HuH-7.5 (cell line): ENCODE results near the gene FAM78B.

Source experiments
- DNase-seq: peaks from one replicate; pipeline ENCODE4 v3.0.0; 2011; ENCODE audit warnings: low spot score

The FAM78B gene

DNA sequence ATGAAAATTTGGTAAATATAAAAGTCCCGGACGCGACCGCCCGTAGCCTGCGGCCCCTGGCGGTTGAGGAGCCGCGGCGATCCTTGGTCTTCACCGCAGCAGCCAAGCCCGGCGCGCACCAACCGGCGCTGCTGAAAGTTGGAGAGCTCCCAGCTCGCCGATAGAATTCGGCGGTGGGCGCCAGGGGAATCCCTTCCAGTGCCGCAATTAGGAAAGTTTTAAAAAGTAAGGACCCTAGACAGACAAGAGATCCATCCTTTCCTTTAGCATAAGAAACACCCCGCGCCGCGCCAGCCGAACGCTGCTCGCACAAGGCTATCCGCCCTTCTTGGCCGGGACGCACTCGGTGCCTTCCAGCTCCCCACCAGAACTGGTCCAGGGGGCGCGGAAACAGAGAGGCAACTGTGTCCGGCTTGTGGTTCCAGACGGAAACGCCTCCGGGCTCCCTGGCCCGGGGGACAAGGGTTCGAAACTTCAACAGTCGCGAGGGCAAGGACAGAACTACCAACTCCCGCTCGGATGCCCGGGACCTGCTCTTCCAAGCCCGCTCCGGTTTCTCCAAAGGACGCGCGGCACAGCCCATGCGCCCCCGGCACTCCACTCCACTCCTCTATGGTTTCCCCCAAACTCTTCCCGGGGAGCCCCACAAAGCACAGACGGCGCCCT is 1.7 kb downstream of the FAM78B start:
- DNase-seq = no peak

DNA sequence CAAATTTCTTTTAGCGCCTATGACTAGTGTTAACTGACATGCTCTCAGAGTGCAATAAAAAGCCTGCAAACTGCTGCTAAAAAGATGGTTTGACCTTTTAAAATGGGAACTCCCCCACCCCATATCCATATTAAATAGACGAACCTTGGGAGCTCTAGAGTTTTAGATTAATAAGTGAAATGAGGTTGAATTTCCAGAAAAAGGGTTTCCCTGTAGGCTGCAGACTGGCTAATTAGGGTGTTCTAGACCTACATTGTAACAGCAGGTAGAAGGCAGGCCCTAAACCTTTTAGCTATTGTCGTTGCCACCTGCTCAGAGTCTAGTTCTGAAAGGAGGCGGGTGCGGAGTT is 2.2 kb downstream of the FAM78B start:
- no peak for DNase-seq

DNA sequence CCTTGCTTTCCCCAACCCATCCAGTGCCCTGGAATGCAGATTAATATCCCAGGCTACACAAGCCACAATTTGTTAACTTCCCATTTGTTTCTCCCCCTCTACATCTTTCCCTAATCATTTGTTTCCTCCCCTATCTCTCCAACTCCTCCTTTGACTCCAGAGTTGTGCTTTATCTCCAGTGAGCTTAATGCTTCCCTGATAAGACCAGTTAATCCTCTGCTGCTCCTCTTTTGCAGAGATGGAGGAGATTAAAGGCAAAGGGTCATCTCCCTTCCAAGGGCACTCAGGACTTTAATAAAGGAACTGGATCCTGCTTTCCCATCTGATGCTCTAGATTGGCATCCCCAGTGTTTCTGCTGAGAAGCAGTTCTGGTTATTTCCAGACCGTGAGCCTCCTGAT is 7.1 kb downstream of the FAM78B start:
- no peak for DNase-seq

DNA sequence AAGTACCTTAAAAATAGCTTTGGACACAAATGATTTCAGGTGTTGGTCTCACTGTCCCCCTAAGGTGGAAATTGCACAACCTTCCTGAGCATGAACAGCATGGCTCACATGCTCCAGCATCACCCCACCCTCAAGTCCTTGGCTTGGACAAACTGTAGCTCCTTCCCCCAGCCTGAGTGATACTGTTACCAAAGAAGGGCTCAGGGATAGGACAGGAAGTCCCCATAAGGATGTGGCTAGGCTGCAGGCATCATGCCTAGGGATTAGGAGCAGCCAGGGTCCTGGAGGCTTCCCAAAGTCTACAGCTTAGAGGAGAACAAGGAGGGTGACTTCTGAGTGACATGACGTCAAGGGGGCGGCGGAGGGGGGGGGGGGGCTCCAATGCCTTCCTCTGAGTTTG is 10.1 kb downstream of the FAM78B start:
- DNase-seq = no peak

DNA sequence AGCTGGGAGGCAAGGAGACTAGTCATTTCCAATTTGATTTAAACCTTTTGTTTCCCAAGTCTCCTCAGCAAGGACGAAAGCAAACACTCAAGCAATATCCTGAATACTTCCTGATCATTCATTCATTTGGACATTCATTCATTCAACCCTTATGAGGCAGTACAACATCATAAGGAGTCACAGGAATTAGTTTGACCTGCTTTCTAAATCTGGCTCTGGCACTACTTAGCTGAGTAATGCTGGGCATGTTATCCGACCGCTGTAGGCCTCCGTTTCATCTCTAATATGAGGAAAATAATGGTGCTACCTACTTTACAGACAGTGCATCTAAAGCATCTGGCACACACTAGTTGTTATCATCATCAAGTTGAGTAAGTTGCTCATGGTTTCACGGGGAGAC is 11.7 kb downstream of the FAM78B start:
- no peak for DNase-seq

DNA sequence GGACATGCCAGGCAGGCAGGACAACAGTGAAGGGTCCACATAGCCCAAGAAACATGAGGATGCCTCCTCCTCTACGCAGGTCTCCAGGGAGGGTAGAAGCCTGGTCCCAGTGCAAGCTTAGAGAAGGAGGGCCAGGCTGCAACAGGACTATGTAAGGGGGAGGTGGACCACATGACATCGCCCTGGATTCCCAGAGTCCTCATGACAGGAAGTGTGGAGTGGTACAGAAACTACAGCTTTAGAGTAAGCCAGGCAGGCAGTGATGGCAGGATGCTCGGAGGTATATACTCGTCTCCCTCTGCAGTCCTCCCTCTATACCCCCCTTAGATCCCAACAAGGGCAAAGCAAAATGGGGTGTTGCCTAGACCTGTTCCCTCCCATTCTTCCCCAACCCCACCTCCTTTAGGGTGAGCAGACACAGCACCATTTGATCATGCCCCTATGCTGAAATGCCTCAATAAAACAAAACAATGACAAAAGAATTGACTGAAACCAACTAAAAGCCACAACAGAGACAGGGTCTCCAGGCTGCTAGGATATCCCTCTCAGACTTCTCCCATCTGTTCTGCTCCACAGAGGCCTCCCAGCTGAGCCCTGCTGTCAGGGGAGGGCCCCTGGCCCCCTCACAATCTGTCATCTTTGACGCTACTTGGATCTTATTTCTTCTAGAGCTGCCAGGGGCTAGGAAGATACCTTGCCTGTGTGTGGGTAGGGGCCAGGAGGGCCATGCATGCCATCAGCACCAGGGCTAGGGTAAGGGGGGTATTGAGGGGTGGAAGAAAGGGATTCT is 13.1 kb downstream of the FAM78B start:
- no peak for DNase-seq

DNA sequence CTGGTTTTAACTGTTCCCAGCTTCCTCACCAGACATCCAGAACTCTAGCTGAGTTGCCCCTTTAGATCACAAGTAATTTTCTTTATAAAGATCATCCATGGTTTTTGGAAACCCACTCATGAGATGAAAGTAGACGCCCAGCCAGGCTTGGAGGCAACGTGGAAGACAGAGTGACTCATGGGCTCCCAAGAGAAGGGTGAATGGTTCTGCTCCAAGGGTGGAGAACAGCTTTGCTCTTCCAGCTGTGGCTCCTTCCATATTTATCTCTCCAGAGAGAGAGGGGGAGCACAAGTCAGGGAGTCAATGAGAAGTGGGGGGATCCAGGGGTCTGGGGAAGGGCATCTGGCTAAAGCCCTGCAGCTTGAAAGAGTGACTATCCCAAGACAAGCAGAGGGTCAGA is 13.8 kb downstream of the FAM78B start:
- no peak for DNase-seq

DNA sequence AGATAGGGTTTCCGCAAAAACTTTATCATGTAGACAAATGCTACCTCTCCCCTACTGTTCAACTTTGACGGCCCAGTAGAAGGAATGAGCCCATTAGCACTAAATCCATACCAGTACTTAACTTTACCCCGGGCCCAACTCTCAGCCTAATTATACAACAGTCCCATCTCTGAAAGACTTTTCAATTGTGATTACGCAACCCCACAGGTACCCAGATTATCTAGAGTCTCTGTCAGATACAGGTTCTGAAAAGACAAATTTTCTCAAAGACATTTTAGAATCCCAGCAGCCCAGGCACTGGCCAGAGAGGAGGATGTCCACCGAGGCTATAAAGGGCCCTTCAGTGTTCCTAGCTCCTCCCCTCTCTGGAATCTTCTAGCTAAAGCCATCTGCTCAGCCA is 15.0 kb downstream of the FAM78B start:
- no peak for DNase-seq

DNA sequence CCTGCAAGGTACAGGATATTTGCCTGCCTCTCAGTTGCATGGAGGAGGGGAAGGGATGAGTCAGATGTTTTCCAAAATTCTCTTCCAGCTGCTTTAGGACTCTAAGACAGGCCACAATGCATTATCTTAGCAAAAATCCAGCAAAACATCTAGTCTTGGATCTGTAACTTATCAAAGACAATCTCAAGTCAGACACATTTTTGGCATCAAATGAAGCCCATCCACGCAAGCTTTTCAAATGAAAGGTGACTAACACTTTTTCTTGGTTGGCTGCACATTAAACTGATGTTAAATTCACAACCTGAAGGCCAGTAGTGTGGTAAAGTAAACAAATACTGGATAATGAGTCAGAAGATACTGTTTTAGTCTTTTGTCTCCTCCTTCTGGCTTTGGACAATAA is 21.3 kb downstream of the FAM78B start:
- no peak for DNase-seq

DNA sequence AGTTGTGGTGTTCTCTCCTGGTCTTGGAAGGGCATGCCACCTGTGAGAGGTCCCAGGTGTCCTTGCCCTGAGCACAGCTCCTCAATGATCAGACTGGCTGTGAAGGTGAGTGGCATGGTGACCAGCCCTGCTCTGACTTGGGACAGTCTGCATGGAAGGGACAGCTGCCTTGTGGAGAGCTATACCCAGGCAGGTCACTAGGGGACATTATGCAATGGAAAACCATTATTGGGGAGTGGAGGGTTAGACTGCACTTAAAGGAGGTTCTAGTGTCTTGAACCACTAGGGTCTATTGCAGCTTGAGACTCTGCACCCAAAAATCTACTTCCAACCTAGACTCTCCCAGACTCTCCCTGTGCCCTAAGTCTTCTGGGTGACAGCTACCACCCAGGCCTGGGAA is 24.8 kb downstream of the FAM78B start:
- DNase-seq = no peak

DNA sequence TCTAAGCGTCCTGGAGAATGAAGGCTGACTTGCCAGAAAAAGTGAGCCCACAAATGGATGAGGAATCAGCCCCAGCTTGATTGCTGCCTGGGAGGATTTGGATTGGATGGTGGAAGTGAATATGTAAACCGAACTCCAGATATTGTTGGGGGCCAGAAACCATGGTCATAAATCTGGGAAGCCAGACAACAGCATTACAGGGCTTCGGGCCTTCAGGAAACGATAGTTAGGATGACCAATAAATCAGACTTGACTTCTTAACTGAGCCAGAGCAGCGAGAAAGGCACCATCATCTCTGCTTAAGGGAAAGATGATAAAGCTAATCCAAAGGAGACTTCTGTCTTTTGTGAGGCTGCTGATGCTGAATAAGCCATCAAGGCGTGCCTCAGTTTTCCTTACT is 26.6 kb downstream of the FAM78B start:
- DNase-seq = no peak

DNA sequence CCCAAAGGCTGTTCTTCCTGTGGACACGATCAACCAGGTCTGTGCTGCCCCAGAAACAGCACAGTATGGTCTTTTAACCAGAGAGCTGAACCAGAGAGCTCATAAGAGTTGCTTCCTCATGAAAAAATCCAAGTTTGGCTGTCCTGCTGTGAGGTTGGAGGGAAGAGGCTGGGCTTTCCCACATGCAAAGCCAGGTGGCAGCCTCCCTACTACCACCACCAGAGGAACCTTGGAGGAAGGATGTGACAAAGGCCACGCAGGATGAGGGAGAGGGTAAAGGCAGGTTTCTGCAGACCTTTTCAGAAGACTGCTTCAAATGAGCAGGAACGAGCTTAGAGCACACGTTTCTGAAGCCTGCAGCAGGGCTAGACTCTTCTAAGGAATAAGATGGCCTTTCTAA is 27.1 kb downstream of the FAM78B start:
- no peak for DNase-seq

DNA sequence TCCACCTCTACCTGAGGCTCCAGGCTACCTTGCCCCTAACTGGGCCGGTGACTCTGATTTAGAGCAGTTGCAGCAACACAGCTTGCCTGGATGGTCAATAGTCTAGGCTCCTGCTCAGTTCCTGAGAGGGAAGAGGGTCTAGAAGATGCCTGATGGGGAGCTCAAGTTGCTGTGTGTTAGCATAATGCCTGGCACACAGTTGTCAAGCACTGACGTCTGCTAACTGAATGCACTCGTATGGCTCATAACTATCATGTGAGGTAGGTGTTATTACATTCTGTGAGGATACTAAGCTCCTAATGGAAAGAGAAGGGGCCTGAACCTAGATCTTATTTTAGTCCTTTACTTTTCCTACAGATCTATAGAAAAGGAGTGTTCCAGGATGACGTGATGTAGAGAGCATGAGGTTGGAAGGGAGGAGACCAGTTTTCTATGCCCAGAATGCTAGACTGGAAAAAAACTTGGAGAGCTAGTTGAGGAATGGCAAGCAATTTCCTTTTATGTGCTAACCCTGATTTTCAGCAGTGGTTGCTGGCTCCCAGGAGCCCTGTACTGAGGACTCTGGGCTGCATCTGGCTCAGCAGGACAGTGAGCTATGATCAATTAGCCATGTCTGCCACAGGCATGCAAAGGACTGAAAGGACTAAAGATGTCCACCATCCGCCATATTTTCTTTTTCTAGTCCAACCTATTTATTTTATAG is 30.0 kb downstream of the FAM78B start:
- DNase-seq = no peak

DNA sequence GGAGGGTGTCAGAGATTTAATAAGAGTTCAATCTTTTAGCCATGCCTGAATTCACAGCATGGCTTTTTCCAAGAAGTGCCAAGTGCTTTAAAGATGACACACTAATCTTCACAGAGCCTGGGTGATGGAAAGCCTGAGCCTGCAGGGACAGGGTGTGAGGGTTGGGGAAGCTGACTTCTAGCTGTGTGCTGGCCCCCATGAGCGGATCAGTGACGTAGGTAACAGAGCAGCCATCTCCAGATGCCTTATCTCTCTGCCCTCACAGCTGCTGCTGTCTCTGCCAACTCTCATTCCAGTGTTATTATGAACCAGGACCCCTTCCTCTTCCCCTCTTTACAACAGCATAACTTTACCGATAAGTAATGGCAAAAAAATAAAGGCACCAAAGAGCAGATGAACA is 30.6 kb downstream of the FAM78B start:
- no peak for DNase-seq

DNA sequence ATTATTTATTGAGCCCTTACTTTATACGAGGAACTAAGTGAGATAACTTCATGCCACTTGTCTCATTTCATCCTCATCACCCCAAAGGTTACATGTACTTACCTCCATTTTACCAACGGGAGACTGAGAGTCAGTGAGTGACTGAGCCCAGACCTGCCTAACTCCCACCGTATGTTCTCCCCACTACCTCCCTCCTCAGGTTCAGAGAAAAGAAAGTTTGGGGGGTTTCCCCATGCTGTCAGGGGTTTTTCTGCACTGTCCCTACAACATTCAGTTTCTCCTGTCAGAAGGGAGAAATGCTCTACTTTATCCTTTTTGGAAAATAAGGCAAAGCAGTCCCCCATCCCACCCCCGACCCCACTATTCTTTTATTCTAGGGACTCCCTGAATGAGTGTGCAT is 32.9 kb downstream of the FAM78B start:
- DNase-seq = no peak

DNA sequence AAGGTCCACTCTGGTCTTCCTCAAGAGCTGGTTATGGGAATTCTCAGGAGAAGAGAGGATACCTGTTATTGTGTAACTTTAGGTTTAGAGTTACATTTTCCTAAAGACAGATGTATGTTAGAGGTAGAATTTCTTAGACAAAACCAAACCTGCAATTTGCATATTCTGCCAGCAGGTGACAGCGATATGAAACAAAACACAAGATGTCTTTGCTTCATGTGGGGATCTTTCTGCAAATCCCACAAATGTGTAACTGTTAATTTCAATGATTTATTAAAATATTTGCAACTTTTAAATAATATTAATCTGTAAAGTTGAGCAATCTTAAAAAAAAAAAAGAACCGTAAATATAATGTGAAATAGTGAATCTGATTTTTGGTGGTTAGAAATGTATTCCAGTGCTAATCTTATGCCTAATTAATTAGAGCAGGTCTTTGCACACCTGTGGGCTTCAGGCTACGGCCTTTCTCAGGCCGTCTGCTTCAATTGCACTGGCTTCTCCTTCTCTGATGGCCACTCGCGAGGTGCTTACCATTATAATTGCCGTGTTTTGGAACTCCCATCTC is 33.4 kb downstream of the FAM78B start:
- DNase-seq = no peak

DNA sequence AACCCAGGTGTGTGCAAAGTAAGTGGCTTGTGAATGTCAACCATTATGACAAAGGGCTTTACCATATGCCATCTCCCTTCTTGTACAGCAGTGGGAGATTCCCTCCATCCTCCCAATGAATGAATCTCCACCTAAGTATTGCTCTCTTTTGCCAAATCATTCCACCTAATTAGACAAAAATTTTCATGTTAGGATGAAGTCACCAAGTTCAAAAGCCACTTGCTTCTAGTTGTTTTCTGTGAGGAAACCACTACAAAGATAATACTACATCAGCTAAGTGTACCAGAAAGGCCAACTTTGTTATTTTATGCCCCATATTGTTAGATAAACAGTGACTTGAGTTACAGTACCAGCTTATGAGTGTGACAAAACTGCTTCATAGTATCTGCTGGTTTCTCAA is 34.3 kb downstream of the FAM78B start:
- DNase-seq = no peak

DNA sequence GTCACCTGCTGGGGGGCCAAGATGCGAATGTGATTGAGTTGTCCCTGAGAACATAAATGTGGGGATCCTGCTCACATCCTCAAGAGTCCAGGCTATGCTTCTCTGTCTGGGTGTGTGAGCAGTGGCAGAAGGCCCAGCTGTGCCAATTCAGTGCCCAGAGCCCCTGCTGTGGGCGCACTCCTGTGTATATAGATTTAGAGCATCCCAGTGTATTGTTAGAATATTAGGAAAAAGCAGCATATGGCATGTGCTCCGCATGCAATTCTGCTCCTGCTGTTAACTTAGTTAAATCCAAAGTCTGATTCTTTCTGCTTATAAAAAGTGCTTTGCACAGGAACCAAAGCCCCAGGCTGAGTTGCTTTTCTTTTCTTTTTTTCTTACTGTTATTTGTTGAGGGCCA is 37.8 kb downstream of the FAM78B start:
- no peak for DNase-seq

DNA sequence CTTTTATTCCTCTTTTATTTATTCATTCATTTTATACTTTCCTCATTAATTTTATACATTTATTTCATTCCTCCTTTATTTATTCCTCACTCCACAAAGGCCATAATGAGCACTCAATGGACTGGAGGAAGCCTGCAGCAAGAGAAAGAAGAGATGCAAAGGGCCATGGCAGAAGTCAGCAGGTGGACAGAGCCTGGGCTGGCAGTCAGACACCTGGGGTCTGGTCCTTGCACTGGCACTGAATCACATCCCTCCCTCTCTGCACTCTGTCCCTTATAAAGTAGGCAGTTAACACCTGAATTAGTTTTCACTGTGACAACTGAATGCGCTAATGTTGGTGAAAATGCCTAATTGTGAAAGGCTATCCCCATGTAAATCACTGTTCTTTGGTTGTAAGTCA is 38.6 kb downstream of the FAM78B start:
- DNase-seq = no peak

DNA sequence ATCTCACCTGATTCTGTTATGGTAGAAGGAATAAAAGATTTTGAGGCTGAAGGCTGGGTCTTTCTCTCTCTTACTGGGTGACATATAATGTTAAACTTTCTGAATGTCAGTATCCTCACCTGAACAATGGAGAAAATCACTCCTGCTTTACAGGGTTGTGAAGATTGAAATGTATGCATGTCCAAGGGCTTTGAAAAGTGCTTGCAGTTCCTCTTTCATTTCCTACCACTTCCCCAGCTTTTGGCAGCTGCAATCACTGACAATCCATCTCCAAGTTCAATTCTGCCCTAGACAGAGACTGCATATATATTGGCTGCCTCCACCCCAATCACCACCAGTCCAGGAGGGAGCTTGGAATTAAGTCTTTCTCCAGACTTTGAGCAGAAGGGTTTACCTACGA is 39.8 kb downstream of the FAM78B start:
- no peak for DNase-seq

DNA sequence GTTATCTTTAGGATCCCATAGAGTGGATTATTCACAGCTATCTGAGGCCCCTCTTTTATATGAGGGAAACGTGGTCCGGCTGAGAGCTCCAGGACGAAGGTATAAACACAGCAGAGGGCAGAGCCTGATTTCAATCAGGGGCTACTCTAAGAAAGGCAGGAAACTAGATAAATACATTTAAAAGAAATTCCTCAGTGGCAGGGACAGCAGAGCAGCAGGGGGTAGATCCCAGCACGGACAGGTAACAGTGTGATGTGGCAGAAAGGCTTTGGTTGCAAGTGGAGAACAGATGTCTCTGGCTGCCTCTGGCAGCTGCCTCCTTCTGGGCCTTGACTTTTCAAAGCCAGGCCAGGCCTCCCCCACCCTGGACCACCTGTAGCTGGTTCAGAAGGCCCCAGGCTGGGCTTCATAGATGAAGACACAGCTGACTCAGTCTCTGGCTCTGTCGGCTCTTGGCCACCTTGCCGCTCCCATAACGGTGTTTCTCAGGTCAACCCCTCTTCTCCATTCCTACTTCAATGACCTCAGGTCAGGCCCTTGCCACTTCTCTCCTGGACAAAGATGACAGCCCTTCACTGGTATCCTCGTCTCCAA is 43.8 kb downstream of the FAM78B start:
- no peak for DNase-seq

DNA sequence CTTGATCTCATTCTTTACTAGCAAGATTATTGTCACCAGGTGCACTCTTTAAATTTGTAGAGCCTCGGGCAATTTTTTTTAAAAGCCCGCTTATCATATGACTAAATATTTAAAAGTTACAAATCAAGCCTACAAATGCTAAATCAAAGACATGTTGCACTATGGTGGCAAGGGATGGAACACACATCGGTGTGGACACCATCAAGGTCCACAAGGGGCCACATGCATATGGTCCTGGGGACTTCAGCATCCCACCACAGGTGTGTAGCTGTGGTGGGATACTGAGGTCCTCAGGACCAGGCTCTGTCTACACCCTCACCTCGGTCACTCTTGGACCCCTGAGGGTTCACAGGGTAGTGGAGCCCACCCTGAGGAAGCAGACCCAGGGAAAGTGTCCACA is 45.8 kb downstream of the FAM78B start:
- no peak for DNase-seq

DNA sequence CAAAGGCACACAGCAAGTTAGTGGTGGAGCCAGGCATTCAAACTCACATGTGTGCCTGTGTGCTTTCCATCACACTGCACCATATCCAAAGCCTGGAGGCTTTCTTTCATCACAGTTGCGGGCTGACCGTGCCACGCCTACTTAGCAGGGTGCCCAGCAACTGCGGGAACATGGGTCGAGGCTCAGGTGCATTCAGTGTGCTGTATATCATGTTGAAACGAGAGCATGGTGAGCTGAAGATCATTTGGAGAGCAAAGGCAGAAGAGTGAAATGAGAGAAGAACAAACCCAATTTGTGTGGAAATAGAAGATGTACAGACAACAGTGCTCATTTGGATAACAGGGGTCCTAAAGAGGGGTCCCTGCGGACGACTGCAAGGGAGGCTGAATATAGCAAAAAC is 46.5 kb downstream of the FAM78B start:
- DNase-seq = no peak
